Chondrocyte (in vitro differentiated cells): ENCODE results near the gene EPHA1. TPM values are rescaled to one million over a fixed set of nuclear protein-coding genes. Genes with fewer than 3 reads are reported as not detected.

ENCODE experiments used
- DNase-seq: peaks from one replicate; pipeline ENCODE4 v3.0.0; 2021; ENCODE audit warnings: mixed read lengths, low spot score
- H3K27ac Mint-ChIP-seq: one replicate; pipeline ENCODE4 v1.8.0; 2021; ENCODE audit warnings: mild to moderate bottlenecking, moderate library complexity, mixed read lengths; ENCODE audit not compliant: unreplicated experiment
- H3K27me3 Mint-ChIP-seq: 2 replicates; pipeline ENCODE4 v1.8.0; 2021; ENCODE audit warnings: low read depth, mixed read lengths
- H3K36me3 Mint-ChIP-seq: 2 replicates; pipeline ENCODE4 v1.8.0; 2021; ENCODE audit warnings: low read depth, mixed read lengths
- H3K4me1 Mint-ChIP-seq: 2 replicates; pipeline ENCODE4 v1.8.0; 2021; ENCODE audit warnings: low read depth, mild to moderate bottlenecking, mixed read lengths
- H3K4me3 Mint-ChIP-seq: one replicate; pipeline ENCODE4 v1.8.0; 2021; ENCODE audit warnings: mild to moderate bottlenecking, moderate library complexity, mixed read lengths; ENCODE audit not compliant: unreplicated experiment
- H3K9me3 Mint-ChIP-seq: 2 replicates; pipeline ENCODE4 v1.8.0; 2021; ENCODE audit warnings: low read depth, mixed read lengths
- CTCF ChIP-seq: fragments of 200-600 bp; sonication (generic); IDR thresholded peaks from 2 replicates; pipeline ENCODE4 v1.5.0; 2021; ENCODE audit warnings: antibody characterized with exemption, mild to moderate bottlenecking, moderate library complexity
- total RNA-seq: library from RNA; stranded (reverse); gene quantifications from 3 replicates; pipeline ENCODE4 v1.2.1, GENCODE V29; 2021

EPHA1 gene
- total RNA-seq, 1 donor from 2014 or later: not detected

- Mint-ChIP-seq H3K27me3 (peaks cover 15% of the 10 kb centered on the region), H3K9me3 (no peaks in the 10 kb centered on the region), H3K36me3 (no peaks in the 10 kb centered on the region), H3K4me1 (peaks cover 15% of the 10 kb centered on the region), H3K27ac (no peak overlapping the region), H3K4me3 (no peak overlapping the region)
- no peak for DNase-seq
- TF ChIP-seq CTCF: no peak
Measured at GRCh38 chr7:143367972-143368371, 40.7 kb downstream of the EPHA1 start.

GRCh38 chr7:143363016-143363937, 45.4 kb downstream of the EPHA1 start:
- H3K4me1 Mint-ChIP-seq: peaks cover 5% of the 10 kb centered on the region
- no peaks in the 10 kb centered on the region for H3K36me3 Mint-ChIP-seq
- no peak for TF ChIP-seq CTCF
- H3K4me3 Mint-ChIP-seq: peak overlapping the region; percentile 57
- no peaks in the 10 kb centered on the region for H3K9me3 Mint-ChIP-seq
- H3K27ac Mint-ChIP-seq: no peak overlapping the region
- peaks cover 23% of the 10 kb centered on the region for H3K27me3 Mint-ChIP-seq
- DNase-seq: no peak

- Mint-ChIP-seq H3K9me3 (no peaks in the 10 kb centered on the region), H3K27me3 (peaks cover 23% of the 10 kb centered on the region), H3K4me1 (peaks cover 5% of the 10 kb centered on the region), H3K27ac (no peak within 1 kb of the TSS), H3K36me3 (no peaks in the 10 kb centered on the region), H3K4me3 (peak within 1 kb of the TSS; percentile 81)
- TF ChIP-seq CTCF: no peak
- no peak for DNase-seq
Measured at GRCh38 chr7:143362131-143363015, 46.3 kb downstream of the EPHA1 start, which contains the start of gene FAM131B. Gene FAM131B (minus strand): TSS chr7:143362713. CDS start chr7:143362603, 110 bp downstream.

- TF ChIP-seq CTCF: no peak
- Mint-ChIP-seq H3K4me3 (peak overlapping the region; percentile 81), H3K27ac (no peak overlapping the region), H3K4me1 (peaks cover 5% of the 10 kb centered on the region), H3K27me3 (peaks cover 23% of the 10 kb centered on the region), H3K9me3 (no peaks in the 10 kb centered on the region), H3K36me3 (no peaks in the 10 kb centered on the region)
- DNase-seq: no peak
Measured at GRCh38 chr7:143361552-143362130, 47.0 kb downstream of the EPHA1 start.
